HG02852 (cell line): Measurements from ENCODE around the gene PLP2.
A peak's percentile ranks its signal among the peaks of the same experiment; 100 is the strongest.
"Not testable (repeated sequence)": the region's sequence is repeated elsewhere in the genome, so short reads cannot be mapped to it uniquely, and the experiment has no call there.

ENCODE experiments used
- ATAC-seq: cut with Tn5 transposase; IDR thresholded peaks from one replicate; pipeline ENCODE4 v1.9.1; 2021; ENCODE audit warnings: mild to moderate bottlenecking, moderate library complexity; ENCODE audit not compliant: unreplicated experiment

PLP2 gene, protein sequence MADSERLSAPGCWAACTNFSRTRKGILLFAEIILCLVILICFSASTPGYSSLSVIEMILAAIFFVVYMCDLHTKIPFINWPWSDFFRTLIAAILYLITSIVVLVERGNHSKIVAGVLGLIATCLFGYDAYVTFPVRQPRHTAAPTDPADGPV

DNA sequence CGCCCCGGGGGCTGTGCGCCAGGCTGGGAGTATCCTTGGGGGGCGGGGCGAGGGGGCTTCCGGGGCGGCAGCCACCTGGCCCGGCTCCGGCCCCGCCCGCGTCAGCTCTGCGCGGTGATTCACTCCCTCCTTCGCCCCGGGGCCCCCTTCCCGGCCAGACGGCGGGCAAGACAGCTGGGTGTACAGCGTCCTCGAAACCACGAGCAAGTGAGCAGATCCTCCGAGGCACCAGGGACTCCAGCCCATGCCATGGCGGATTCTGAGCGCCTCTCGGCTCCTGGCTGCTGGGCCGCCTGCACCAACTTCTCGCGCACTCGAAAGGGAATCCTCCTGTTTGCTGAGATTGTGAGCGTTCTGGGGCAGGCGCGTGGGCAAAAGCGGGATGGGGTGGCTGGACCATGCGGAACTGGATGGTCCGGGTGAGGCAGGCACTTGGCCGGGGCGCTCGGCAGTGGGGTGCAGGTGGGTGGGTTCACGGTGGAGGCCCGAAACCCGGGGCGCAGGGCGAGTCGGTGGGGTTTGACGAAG, at the start of gene PLP2:
Gene PLP2 (plus strand): TSS at position 147 of the 528 bp plus-strand sequence. CDS start 103 bp downstream, at position 250.
- peak; percentile 30 for ATAC-seq

DNA sequence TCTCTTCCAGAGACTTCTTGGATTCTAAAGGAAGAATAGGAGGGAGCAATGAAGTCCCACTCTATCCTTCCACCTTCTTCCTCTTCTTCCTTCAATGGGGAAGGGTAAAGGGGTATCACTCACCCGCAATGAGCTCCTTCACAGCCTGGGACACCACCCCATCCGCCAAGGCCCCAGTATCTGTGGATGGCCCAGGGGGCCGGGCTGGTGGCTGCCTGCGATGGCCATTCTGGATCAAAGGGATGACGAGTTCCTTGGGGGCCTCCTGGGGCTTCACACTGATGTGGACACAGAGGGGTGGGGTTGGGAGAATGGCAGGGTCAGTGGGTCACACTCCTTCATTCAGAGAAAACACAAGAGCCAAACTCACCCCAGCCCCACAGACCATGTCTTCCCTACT, 49.2 kb upstream of the PLP2 start:
- ATAC-seq = no peak

DNA sequence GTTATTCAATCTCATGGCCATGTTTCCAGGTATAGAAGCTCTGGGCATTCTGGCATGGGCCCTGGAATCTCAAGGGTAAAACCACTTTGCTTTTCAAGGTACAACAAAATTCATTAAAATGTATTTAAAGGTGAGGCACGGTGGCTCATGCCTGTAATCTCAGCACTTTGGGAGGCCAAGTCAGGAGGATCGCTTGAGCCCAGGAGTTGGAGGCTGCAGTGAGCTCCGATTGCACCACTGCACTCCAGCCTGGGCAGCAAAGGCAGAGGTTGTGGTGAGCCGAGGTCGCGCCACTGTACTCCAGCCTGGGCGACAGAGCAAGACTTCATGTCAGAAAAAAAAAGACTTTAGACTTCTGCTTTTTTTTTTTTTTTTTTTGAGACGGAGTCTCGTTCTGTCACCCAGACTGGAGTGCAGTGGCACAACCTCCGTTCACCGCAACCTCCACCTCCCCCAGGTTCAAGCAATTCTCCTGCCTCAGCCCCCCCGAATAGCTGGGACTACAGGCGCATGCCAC, 43.9 kb upstream of the PLP2 start:
- not testable (repeated sequence) for ATAC-seq

DNA sequence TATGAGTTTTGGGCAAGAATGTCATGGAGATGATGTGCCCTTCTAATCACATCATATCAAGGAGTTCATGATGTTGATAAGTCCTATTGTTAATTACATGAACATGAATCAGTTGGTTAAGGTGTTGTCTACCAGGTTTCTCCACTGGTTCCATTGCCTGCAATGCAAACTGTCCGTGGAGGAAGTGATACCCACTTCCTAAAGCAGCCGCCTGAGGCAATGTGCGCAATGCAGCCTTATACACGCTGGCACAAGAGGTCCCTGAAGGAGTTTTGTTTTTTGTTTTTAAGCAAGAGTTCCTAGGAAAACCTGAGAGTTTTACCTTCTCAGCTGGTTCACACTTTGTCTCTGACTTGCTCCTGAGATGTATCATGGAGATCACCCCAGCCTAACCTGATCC, 42.3 kb upstream of the PLP2 start:
- no peak for ATAC-seq

DNA sequence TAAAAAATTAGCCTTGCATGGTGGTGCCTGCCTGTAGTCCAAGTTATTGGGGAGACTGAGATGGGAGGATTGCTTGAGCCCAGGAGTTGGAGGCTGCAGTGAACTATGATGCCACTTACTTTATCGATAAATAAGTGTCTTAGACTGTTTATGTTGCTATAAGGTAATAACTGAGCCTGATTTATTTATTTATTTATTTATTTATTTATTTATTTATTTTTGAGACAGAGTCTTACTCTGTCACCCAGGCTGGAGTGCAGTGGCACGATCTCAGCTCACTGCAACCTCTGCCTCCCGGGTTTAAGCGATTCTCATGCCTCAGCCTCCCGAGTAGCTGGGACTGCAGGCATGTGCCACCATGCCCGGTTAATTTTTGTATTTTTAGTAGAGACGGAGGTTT, 39.4 kb upstream of the PLP2 start:
- ATAC-seq = not testable (repeated sequence)

DNA sequence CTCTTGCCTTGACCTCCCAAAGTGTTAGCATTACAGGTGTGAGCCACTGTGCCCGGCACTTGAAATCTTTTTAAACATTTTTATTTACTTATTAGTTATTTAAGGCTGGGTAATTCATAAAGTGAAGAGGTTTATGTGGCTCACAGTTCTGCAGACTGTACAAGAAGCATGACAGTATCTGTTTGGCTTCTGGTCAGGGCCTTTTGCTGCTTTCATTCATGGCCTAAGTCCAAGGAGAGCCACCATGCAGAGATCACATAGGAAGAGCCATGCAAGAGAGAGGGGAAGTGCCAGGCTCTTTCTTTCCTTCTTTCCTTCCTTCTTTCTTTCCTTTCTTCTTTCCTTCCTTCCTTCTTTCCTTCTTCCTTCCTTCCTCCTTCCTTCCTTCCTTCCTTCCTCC, 37.9 kb upstream of the PLP2 start:
- no peak for ATAC-seq

DNA sequence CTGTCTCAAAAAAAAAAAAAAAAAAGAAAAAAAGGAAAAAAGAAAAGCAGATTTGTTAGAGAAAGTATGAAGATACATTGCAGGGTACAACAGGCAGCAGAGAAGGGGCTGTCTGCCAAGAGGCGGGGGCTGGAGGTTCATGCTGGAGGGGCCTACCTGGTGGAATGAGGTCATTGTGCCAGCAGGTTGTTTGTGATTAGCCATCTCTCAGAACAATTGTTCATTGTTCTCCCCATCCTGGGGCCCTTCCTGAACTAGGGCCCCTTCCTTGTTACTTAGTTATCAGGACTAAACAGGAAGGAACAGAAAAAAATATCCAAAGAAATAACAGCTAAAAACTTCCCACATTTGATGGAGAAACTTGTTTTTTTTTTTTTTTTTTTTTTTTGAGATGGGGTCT, 34.2 kb upstream of the PLP2 start:
- ATAC-seq = no peak

DNA sequence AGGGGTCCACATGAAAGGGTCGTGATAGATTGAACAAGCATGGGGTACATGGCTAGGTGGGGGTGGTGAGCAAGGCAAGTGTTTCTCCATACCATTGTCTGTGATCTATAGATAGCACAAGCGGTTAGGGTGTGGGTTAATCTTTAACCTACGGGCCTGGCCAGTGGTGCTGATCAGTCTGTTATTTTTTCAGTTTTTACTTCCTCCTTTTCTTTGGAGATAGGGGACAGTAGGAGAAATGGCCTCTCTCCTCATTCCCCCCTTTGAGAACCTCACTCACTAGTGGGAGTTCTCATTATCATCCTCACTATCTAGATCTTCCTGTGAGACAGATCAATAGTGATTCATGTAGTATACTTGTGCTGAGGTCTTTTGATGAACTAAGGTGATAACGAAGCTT, 32.0 kb upstream of the PLP2 start:
- ATAC-seq = no peak

DNA sequence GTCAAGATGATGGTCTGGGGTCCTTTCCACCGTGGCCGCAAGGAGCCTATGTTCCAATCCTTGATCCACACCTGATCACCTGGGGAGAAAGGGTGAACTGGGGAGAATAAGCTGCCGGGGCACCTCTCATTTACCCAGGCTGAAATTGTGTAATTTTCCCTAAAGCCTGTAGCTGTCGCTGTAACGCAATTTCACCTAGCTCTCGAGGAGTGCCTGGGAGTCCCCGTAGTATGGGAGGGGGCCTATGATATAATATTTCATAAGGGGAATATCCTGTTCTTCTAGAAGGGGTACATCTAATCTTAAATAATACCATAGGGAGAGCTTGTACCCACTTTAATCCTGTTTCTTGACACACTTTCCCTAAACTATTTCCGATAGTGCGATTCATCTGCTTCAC, 29.4 kb upstream of the PLP2 start:
- not testable (repeated sequence) for ATAC-seq

DNA sequence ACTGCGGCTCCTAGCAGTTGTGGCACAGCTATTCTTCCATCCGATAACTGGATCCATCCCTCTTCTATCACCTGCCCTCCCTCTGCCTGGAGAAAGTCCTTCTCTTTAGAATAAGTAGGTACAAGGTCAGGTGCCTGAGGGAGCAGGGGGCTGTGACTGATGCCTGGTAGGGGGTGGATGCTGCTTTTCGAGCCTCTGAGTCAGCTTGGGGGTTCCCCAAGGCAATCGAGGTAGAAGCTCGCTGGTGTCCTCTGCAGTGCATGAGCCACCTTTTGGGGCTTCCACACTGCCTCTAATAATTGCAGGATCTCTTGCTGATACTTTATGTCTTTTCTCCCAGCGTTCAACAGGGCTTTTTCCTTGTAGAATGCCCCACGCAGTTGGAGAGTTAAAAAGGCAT, 28.5 kb upstream of the PLP2 start:
- ATAC-seq = not testable (repeated sequence)

DNA sequence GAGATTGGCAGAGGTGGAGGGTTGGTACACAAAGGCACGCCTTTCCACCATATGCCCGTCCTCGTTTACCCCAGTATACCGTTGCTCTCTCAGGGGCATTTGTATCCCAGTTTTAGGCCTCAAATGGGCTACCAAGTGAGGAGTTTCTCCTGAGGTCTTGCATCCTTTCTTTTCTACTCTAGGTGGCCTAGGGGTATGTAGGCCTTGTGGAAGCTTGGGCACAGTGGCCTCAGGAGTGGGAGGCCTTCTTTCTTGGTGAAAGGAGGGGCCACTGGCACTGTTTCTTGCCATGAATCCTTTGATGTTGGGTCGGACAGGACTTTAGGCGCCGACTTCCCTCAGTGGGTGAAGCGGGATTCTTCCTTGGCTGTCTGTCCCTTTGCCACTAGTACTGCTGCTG, 24.4 kb upstream of the PLP2 start:
- no peak for ATAC-seq

DNA sequence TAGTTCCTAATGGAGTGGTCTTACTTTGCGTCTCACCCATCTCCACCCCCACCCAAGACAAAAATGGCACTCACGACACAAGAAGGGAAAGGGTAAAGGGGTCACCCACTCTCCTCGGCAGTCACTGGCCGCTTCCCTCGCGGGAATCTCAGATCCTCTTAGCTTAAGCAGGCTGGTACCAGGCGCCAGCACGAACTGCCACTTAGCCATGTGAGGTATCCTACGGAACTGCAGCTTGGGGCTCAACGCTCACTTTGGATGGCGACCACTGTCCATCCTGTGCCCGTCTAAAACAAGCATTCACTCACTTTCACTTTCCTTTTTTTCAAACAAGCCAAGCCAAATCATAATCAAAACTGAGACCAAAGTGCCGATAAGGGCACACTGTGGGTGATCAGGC, 23.8 kb upstream of the PLP2 start:
- no peak for ATAC-seq

DNA sequence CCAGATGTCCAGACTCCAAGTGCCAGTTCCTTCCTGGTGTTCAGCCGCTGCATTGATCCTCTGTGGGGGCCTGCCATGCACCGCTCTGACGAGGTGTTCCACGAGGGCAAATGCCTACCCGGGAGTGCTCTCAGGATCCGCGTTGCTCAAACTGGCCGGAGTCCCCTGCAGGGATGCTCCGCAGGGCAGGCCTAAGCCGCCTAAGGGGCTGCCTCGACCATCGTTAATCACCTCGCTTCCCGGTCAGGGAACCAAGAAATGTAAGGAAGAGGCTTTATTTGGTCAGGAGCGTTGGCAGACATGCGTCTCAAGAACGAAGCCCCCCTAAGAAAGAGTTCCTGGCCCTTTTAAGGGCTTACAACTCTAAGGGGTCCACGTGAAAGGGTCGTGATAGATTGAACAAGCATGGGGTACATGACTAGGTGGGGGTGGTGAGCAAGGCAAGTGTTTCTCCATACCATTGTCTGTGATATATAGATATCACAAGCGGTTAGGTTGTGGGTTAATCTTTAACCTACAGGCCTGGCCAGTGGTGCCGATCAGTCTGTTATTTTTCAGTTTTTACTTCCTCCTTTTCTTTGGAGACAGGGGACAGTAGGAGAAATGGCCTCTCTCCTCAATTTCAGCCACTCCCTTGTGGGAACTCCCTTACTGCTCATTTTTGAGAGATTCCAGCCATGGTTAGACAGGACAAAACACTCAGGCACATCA, 23.2 kb upstream of the PLP2 start:
- not testable (repeated sequence) for ATAC-seq

DNA sequence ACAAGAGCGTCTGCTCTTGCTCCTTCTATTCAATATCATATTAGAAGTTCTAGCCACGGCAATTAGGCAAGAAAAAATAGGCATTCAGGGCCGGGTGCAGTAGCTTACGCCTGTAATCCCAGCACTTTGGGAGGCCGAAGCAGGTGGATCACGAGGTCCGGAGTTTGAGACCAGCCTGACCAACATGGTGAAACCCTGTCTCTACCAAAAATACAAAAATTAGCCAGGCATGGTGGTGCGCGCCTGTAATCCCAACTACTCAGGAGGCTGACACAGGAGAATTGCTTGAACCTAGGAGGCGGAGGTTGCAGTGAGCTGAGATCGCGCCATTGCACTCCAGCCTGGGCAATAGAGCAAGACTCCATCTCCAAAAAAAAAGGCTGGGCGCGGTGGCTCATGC, 22.4 kb upstream of the PLP2 start:
- ATAC-seq = not testable (repeated sequence)

DNA sequence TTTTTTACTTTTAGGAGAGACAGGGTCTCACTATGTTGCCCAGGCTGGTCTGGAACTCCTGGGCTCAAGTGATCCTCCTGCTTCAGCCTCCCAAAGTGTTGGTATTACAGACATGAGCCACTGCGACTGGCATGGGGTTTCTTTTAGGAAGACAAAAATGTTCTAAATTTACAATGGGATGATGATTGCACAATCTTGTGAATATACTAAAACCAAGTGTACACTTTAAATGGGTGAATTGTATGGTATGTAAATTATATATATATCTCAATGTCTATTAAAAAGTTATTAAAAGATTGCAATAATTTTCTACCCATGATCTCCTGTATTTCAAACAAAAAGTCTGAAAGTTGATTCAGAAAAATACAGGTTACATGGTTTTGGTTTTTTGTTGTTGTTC, 18.2 kb upstream of the PLP2 start:
- ATAC-seq = no peak

DNA sequence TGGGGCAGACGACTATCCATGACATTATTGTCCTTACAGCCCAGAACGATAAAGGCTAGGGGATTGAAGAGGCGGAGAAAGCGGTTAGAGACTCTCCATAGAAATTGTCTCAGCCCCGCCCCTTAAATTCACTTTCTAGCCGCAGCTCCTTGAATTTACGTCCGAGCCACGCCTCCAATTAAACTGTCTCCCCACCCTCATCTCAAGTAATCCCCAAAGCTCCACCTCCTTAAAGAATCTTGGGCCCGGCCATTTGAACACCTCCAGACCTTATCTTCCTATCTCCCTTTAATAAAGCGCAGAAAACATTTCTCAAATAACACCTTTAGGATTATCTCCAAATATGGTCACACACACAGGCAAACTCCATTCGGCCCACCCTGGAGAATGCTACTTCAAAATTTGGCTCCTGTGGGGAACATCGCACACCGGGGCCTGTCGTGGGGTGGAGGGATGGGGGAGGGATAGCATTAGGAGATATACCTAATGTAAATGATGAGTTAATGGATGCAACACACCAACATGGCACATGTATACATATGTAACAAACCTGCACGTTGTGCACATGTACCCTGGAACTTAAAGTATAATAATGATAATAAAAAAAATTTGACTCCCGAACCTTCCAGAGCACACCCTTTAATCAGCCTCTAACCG, 16.3 kb upstream of the PLP2 start:
- peak; percentile 24 for ATAC-seq

DNA sequence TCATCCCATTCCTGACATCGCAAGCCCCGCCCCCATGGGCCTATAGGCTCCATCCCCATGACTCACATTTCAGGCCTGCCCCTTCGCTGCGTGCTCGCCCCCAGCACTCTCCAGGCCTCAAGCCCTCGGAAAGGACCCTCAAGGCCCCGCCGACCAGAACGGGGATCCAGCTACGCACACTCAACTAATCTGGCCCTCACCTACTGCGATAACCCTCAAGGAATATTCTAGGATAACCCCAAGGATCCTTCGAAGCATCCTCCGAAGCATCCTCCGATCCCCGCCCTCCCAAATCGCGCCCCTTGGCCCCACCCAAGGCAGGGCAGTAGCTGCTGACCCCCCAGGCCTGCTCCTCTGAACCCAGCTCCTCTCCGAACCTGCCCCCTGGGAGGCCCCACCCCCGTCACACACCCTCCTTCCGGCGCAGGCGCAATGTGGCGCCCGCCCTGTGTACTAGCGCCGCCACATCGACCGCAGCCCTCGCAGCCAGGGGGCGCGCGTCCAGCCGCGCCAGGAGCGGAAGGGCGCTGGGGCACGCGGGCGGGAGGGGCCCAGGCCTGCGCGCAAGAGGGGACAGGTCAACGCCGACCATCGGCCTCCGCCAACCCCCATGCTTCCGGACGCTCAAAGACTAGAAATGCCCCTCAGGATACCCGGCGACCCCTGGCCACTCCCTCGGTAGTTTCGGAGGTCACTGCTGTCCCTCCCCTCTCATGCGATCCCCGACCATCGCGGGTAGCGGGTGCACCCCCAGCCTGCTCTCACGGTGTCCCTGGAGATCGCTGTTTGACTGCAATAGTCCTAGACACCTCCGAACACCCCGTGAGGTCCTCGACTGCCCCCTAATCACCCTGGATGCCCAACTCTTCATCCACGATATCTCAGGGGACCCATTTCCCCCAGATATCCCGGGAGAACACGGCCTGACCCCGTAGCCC, 15.5 kb upstream of the PLP2 start:
- peak; percentile 89 for ATAC-seq

DNA sequence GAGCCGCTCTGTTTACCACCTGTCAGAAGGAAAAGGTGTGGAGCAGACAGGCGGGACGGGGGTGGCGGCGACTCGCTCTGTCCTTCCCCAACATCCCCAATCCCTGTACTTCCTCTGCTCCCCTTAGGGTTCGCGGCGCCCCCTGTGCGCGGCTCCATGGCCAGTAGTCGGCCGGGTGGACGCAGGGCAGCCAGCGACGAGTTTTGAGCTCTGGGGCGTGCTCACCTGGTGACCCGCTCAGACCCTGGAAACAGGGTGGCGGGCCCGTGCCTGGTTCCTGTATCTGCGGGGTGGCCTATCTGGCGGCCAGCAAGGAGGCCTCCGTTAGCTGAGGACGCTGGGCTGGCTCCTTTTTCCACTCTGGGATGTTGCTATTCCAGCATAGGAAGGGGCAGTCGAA, 14.5 kb upstream of the PLP2 start:
- no peak for ATAC-seq

DNA sequence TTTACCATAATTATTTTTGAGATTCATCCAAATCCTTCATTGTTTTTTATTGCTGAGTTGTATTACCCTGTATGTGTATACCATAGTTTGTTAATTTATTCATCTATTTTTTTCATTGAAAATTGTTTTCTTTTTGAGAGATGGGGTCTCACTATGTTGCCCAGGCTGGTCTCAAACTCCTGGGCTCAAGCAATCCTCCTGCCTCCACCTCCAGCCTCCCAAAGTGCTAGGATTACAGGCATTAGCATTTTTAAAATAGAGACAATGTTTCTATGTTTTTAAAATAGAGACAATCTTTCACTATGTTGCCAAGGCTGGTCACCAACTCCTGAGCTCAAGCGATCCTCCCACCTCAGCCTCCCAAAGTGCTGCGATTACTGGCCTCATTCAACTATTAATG, 10.8 kb upstream of the PLP2 start:
- ATAC-seq = no peak

DNA sequence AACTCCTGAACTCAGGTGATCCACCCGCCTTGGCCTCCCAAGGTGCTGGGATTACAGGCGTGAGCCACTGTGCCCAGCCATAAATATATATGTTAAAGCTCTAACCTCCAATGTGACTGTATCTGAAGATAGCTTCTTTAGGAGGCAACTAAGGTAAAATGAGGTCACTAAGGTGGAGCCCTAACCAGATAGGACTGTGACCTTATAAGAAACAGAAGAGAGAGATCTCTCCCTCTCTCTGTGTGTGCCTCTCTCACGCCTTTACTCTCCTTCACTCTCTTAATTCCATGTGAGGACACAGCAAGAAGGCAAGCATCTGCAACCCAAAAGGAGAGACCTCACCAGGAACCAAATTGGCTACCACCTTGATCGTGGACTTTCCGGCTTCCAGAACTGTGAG, 10.1 kb upstream of the PLP2 start:
- no peak for ATAC-seq

DNA sequence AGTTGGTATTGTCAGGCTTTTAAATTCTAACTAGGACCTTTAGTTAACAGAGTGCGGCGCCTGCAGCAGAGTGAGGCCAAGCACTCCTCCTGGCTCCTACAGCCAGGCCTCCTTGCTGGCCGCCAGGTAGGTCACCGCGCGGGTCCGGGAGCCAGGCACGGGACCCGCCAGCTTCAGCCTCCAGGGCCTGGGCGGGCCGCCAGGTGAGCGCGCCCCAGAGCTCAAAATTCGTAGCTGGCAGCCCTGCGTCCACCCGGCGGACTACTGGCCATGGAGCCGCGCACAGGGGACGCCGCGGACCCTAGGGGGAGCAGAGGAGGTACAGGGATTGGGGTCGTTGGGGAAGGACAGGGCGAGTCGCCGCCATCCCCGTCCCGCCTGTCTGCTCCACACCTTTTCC, 9.1 kb upstream of the PLP2 start, which contains the start of gene MAGIX:
Gene MAGIX (plus strand): TSS at position 139 of the 400 bp plus-strand sequence. CDS start 132 bp downstream, at position 271.
- ATAC-seq = no peak
